NCI-H2107 (cell line): Measurements from ENCODE around the gene ASB15.
"Not testable (repeated sequence)": the region's sequence is repeated elsewhere in the genome, so short reads cannot be mapped to it uniquely, and the experiment has no call there.

Source experiments
- DNase-seq: peaks from one replicate; lab custom pipeline; 2025; lab: John Stamatoyannopoulos, UW

Gene ASB15

DNA sequence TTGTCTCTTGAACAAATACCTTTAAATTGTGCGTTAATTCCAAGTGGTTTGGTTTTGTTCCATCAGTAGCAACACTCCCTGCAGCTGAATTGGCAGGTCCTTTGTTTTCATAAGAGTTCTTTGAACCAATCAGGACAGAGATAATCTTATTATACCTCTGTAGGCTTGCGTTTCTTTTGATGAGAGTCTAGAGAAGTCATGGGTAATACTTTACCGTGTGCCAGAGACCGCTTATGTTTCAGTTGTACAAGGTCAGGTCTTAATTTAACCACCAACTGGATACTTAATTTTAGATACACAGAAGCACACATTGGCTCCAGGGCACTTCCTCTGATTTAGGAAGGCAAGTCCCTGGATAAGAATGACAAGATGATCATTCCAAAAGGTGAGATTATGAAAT lies at the start of gene ASB15:
Gene ASB15 (plus strand): TSS at position 292 of the 400 bp plus-strand sequence. CDS start 12,682 bp downstream, outside the sequence.
- DNase-seq, result no peak

DNA sequence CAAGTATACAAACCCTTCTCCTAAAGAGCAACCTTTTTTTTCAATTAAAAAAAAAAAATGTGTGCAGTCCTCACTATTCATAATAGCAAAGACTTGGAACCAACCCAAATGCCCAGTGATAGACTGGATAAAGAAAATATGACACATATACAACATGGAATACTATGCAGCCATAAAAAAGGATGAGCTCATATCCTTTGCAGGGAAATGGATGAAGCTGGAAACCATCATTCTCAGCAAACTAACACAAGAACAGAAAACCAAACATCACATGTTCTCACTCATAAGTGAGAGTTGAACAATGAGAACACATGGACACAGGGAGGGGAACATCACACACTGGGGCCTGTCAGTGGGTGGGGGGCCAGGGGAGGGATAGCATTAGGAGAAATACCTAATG lies 49.5 kb upstream of the ASB15 start:
- DNase-seq, result not testable (repeated sequence)

DNA sequence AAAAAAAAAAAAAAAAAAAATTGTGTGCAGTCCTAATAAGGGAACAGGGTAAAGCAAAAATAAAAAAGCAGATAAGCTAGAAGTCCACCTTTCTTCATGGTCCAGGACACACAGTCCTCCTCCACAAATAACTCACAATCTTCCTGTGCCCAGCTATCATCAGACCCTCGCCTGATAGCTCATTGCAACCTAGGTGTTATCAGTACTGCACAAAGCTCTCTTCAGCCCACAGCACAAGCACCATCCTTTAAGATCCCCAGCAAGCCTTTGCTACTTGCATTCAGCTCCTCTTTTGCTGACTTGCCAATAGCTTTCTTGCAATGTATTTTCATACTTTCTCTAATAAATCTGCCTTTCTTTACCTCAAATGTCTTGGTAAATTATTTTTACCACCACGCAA lies 49.0 kb upstream of the ASB15 start:
- no peak for DNase-seq

DNA sequence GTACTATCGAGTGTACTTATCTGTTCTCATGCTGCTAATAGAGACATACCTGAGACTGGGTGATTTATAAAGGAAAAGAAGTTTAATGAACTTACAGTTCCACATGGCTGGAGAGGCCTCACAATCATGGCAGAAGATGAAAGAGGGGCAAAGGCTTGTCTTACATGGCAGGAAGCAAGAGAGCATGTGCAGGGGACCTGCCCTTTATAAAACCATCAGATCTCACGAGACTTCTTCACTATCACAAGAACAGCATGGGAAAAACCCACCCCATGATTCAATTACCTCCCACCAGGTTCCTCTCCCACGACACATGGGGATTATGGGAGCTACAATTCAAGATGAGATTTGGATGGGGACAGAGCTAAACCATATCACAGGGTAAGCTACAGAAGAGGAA lies 48.5 kb upstream of the ASB15 start:
- no peak for DNase-seq

DNA sequence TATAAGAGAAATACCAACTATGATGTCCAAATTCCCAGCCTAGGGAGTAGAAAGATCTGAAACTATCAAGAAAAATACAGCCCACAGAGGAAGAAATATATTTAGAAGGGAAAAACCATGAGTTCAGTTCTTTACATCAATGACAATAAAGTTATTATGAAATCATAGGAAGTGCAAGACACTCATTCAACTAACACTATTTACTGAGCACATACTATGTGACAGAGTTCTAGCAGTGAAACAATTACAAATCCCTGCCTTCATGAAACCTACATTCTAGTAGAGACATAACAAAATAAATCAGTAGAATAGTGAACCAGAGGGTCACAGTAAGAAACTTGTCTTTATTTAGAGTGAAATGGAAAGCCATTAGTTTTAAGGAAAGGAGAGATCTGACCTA lies 46.1 kb upstream of the ASB15 start:
- no peak for DNase-seq

DNA sequence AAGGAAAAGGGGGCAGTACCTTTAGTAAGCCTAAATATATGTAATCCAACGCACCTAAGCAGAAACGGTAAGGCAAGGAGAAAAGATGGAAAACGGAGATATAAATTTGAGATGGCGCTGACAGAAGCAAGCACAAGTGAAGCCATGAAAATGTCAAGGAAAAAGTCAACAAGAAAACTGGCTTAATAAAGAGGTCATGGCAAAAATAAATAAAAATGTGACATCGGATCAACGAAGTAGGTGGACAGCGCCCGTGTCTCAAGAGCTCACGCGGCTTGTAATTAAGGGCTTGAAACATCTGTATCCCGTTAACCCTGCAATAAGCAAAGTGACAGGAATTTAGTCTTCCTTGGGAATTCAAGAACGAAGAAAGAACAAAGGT lies 44.6 kb upstream of the ASB15 start:
- DNase-seq, result no peak

DNA sequence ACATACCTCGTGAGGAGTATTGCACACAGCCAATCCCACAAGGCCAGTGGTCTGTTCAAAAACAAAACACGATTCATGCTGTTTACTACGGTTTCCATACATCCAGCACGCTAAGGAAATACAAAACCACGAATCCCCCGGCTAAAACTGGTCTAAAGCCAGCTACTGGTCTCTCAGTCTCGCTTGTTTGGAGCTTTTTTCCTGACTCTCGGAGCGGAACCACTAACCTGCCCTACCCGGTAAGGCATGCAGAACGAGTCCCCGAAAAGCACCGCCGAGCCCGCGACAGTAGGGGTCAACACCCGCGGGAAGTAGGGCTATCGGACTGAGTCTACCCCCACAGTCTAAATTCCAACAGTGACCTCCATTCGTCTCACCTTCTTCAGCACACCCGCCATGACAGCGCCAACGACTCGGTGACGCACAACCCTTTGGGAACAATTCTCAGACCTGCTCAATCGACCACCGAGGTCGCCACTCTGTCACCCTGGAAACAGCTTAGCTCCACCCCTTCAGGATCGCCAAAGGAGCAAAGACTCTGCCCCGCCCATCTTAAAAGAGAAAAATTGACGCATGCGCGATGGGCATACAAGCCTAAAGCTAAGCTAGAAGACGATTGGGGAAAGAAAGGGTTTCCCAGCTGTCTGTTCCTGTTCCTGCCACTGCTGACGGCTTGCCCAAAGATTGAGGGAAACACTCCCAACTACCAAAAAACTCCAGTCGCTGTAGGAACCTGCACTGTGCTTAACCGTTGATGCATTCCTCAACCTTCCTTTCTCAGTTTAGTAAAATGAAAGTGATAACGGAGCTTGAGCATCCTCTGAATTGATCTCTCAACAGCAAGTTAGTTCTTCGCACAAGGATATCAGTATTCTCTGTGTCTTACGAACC lies 44.0 kb upstream of the ASB15 start, which contains the start of gene NDUFA5:
Gene NDUFA5 (minus strand): TSS at position 421 of the 891 bp plus-strand sequence. CDS start 23 bp downstream, at position 398.
- DNase-seq, result peak; percentile 99

DNA sequence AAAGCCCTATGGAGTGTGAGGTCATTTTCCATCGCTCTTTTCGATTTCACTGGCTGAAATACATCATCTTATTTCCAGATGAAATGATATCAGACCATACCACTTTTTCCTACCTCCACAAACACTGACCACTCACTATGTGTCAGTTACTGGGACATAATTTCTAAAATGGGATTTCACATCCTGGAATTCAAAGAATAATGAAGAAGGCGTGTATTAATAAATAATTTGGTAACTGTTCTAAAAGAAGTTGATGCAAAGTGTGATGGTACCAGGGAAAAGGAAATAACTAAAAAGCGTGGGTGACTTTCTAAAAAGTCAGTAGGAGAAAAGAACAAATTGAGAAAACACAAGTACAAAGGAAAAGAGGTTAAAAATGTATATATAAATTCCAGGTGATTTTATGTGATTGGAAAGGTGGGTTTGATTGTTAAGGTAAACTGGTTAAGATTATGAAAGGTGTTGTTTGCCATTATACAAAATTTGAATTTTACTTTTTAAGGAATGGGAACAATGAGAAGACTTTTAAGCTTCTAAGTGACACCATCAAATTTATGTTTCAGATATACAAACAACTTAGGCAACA lies 43.2 kb upstream of the ASB15 start:
- no peak for DNase-seq

DNA sequence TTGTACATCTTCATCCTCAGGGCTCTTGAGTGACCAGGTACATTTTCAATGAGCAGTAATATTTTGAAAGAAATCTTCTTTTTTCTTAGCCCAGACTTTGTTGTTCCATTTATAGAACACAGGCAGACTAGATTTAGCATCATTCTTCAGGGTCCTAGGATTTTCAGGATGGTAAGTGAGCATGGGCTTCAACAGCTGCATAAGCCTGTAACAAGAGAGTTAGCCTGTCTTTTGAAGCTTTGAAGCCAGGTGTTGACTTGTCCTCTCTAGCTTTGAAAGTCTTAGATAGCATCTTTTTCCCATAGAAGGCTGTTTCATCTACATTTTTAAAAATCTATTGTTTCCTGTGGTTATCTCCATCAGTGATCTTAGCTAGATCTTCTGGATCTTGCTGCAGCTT lies 39.5 kb upstream of the ASB15 start:
- no peak for DNase-seq

DNA sequence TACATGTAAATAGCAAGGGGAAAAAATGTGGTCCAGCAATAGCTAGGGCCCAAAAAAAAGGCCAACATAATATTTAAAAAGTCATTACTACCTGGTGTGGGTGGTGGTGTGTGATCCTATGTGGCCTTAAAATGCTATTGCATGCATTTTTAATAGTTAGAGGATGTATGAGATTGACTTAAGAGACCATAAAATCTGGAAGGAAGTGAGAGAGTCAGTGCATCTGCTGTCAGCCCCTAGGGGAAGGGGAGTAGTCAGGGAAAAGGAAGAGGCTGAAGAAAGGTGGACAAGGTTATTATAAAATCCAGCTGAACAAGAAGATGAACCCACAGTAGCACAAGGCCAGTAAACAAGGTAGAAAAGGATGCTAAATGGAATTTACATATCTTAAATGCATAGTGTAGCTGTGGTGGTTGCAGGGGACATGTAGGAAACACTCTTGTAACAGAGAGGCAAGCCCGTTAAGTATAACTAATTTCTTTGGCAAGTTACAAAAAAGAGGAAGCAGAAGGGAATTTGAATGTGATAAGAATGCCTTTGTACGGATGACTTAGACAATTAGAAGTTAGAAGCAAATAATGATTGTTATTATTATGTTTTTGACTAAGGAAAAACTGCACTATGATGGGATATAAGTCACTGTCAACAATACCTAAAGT lies 32.1 kb upstream of the ASB15 start:
- DNase-seq, result no peak

DNA sequence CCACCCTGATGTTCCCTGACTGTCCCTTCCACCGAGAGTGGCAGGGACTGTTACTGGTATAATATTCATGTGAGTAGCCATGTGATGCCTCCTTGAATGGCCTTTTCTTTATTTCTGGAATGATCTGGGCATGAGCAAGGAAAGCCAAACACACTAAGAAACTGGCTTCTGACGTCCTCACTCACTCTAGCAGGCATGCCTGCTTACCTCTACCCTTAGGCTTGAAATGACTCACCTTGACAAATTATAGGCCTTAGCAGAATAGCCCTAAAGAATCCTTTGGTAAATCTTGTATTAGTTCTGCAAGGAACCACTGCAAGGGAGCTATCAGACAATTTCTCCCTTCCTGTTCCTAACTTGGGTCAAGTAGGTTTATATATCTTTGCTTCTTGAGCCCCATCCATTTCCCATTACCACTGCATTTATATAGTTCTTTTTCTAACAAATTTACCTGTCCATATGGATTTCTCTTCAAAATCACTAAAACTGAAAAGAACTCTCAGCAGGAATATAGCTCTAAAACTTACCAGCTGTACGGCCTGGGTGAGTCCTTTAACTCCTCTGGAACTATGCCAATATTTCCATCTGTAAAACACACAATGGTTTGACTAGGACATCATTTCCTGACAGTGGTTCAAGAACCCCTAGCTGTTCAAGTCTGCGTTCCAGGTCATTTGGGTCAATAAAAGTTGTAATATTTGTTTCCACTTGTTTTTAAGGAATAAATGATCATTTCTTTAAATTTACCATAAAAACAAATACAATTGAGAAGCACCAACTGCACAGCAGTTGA lies 31.0 kb upstream of the ASB15 start:
- no peak for DNase-seq

DNA sequence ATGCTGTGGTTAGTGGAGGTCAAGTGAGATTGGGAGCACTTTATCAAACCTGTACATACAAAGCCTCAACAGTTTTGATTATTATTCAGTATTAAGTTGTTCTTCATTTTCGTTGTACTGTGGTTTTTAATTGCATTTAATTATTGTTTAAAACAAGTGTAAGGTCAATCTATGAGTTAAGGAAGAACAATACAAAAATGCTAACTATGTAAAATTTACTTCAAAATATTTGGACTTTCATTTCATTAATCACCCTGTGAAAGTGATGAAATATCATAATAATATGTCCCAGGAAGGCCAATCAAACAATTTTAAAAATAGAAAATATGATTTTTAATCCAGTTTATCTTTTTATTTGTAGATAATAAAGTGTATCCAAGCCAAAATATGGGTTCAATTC lies 30.4 kb upstream of the ASB15 start:
- DNase-seq, result no peak

DNA sequence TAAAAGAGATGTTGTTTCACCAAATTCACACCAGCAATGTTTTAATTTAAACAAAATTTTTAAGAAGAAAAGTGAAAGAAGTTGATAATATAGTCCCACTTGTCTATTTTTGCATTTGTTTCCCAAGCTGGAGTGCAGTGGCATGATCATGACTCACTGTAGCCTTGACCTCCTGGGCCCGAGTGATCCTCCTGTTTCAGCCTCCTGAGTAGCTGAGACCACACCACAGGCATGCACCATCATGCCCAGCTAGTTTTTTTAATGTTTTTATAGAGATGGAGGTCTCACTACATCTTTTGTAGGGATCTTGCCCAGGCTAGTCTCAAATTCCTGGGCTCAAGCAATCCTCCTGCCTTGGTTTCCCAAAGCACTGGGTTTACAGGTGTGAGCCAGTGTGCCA lies 29.9 kb upstream of the ASB15 start:
- DNase-seq, result no peak

DNA sequence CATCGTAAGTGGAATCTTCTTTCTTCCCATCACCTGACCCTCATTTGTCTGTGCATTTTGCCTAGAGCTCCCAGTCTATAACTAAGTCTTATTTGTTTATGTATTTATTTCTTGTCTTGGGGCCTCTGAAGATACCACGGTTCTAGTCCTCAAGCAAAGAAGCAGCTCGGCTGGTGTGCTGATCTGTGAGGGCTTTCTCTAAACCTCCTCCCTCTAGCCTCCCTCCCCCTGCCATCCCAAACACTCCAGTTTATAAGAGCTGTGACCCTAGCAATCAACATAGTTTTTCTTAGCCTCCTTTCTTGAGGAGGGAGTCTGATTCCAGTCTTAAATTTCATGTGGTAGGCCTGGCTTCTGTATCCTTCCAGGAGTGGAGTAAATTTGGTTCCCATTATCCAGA lies 28.3 kb upstream of the ASB15 start:
- no peak for DNase-seq

DNA sequence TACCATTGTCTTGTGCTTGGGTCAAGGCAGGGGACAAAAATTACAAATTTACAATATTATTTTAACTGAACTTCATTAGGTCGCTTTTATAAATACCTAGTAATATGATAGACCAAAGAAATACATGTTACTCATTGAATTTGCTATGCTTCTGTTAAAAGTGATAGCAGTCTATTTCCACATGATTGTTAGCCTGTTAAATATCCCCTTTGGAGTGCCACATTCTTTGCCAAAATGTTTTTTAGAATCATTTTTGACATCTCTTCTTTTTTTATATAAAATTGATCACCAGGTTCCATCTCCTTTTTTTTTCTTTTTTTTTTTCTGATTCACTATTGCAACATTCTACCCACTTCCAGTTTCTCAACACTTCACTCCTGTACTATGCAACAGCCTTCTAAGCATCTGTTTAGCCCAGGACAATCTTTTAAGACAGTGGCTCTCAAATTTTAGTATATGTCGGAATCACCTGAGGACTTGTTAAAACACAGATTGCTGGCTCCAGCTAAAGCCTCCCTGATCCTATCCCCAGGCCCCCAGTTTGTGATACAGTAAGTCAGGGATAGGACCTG lies 27.6 kb upstream of the ASB15 start:
- DNase-seq, result no peak

DNA sequence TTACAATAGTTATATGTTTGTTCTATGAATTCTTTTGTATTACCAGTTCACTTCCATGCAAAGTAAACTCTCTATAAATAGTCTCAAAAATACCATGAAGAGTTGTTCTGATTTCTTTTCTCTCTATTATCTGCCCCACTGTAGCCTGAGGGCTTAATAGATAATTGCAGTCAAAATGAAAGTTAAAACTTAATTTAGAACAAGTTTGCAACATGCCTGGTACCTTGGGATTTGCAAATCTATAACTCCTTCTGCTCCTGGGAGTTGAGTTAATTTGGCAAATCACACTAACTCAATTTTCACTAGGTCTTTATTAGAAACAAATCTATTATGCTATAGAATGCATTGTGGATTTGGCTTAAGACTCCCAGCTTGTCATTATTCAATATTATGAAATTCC lies 22.2 kb upstream of the ASB15 start:
- no peak for DNase-seq

DNA sequence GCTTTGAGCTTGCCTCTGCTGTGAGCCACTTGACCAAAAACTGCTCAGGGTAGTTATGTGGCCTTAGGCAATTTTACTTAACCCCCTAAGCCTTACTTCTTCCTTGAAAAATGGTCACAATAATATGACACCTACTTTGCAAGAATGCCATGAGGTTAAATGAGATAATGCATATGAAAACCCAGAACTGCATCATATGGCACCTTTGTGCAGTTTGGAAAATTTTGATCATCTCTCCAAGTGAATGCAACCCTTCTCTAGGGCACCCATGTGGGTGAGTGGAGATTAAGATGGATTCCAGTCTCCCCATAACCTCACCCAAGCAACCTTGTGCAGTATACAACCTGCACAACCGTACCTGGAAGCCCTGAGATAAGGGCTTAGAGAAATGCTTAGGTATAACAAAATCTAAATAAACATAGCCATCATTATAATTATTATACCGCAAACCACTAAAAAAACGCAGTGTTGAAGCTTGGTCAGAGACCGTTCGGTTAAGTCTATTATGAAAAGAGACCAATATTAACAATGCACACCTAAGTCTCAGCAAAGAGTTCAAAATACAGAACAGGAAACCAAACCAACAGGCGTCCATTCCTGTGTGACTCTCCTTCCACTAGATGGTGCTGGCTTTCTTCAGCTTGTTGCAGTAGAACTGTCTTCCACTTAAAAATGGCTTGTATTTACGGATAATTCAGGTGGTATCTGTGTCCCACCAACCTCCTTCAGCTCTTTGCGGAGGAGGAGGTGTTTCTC lies 21.0 kb upstream of the ASB15 start:
- DNase-seq, result peak; percentile 12

DNA sequence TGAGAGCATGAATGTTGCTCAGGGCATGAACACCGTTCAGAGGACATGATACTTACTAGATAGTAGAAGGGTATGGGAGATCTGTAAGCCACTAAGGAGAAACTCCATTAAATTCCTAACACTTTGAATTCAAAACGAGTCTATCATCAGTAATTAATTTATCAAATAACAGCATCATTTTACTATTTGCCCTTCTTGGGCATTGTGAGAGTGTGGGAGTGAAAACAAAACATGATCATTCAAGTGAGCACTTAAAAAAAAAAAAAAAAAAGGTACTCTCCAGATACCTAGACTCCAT lies 20.5 kb upstream of the ASB15 start:
- DNase-seq, result no peak

DNA sequence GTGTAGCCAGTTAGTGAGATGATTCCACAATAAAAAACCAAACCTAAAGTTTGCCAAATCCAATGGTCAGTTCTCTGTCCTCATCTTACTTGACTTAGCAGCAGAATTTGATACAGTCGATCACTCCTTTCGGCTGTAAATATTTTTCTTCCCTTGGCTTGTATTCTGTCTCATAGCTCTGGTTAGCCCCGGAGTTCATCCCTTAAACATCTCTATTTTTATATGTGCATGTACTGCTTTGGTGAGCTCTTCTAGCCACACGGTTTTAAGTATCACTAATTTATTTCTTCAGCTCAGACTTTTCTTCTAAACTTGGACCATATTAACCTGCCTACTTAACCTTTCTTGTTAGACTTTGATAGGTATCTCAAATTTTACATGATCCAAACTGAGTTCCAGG lies 17.8 kb upstream of the ASB15 start:
- no peak for DNase-seq

DNA sequence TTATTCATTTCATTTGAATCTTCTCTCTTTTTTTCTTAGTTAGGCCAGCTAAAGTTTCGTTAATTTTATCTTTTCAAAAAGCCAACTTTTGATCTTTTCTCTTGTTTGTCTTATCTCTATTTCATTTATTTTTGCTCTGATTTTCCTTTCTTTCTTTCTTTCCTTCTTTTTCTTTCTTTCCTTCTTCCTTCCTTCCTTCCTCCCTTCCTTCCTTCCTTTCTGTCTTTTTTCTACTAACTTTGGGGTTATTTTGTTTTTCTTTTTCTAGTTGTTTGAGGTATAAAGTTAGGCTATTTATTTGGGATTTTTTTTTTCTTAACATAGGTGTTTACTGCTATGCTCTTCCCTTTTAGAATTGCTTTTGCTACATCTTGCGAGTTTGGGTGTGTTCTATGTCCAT lies 13.2 kb upstream of the ASB15 start:
- no peak for DNase-seq

DNA sequence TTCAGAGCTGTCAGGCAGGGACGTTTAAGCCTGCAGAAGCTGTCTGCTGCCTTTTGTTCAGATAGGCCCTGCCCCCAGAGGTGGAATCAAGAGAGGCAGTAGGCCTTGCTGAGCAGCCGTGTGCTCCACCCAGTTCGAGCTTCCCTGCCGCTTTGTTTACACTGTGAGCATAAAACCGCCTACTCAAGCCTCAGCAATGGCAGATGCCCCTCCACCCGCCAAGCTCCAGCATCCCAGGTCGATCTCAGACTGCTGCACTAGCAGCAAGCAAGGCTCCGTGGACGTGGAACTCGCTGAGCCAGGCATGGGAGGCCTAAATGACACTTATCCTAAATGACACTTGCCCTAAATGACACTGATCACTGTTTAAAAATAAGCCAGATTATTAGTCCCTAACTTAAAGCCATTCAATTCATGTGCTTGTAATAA lies 6.8 kb upstream of the ASB15 start:
- DNase-seq, result peak; percentile 60
